GM19463 (cell line): ENCODE data around the gene NFIL3.
"Not testable (repeated sequence)": the region's sequence is repeated elsewhere in the genome, so short reads cannot be mapped to it uniquely, and the experiment has no call there.

ENCODE experiments used
- ATAC-seq: cut with Tn5 transposase; IDR thresholded peaks from one replicate; pipeline ENCODE4 v1.9.1; 2021; ENCODE audit warnings: mild to moderate bottlenecking, moderate library complexity; ENCODE audit not compliant: unreplicated experiment

The NFIL3 gene, protein sequence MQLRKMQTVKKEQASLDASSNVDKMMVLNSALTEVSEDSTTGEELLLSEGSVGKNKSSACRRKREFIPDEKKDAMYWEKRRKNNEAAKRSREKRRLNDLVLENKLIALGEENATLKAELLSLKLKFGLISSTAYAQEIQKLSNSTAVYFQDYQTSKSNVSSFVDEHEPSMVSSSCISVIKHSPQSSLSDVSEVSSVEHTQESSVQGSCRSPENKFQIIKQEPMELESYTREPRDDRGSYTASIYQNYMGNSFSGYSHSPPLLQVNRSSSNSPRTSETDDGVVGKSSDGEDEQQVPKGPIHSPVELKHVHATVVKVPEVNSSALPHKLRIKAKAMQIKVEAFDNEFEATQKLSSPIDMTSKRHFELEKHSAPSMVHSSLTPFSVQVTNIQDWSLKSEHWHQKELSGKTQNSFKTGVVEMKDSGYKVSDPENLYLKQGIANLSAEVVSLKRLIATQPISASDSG

DNA sequence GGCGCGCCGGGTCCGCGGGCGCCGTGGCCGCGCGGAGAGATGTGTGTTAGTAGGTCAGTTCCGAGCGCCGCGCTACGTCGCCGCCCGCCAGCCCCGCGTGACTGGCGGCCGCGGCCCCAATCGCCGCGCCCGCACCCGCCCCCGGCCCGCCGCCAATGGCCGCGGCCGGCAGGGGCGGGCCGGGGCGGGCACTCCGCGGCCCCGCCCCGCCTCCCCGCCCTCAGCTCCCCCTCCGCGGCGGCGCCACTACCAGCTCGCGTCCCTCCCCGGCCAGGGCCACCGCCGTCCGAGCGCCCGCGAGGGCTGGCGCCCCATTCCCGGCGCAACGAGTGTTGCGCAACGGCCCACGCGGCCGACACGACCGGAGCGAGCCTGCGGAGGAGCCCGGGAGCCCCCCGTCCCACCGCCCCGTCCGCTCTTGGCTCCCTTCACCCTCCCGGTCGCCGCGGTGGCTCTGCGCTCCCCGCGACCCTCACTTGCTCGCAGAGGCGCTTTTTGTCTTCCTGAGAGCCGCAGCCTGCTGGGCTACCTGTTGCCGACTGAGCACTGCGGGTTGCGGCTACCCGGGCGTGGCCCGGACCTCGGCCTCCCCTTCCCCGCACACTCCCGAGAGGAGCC is at the start of gene NFIL3:
Gene NFIL3, minus strand, starts transcription at position 48 of the 618 bp plus-strand sequence. CDS start 13,098 bp downstream, outside the sequence.
- peak; percentile 77 for ATAC-seq

DNA sequence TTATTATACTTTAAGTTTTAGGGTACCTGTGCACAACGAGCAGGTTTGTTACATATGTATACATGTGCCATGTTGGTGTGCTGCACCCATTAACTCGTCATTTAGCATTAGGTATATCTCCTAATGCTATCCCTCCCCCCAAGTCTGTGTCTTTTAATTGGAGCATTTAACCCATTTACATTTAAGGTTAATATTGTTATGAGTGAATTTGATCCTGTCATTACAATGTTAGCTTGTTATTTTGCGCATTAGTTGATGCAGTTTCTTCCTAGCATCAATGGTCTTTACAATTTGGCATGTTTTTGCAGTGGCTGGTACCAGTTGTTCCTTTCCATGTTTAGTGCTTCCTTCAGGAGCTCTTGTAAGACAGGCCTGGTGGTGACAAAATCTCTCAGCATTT is 47.9 kb upstream of the NFIL3 start:
- not testable (repeated sequence) for ATAC-seq

DNA sequence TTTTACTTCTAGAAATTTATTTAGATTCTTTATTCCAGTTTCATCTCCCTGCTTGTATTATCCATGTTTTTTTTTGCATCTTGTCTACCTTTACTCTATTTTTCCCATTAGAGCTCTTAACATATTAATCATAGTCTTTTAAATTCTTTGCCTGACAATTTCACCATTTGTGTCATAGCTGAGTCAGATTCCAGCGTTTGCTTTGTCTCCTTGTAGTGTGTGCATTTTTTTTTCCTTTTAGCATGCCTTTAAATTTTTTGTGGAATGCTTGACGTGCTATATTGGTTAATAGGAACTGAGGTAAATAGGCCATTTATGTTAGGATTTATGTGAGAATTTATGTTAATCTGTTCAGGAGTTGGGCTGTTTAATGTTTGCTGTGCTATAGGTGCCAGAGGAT is 41.8 kb upstream of the NFIL3 start:
- ATAC-seq, result no peak

DNA sequence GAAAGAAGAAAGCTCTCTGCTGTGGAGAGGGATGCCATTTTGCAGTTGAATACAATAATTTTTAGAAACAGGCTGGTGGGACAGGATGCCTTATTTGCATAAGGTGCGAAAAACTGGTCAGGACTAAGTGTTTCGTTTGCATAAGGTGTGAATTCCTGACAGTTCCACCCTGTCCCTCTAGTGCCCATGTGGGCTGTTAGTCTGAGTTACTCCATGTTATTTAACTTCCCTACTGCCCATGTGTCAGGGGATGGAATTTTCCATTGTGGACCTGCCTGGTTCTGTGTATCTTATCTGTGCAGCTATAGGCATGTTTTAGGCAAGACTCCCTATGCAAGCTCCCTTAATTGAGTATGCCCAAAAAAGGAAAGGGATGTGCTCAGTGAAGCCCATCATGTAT is 35.3 kb upstream of the NFIL3 start:
- ATAC-seq, result no peak

DNA sequence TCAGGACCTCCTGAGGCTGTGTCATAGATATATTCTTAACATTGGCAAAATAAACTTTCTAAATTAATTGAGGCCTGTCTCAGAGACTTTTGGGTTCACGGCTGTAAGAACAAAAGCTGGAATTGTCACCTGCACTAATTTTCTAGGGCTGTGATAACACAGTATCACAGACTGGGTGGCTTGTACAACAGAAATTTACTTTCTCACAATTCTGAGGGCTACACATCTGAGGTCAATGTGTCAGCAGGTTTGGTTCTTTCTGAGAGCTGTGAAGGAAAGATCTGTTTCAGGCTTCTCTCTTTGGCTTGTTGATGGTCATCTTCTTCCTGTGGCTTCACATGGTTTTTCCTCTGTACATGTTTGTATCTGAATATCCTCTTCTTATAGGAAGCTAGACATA is 29.2 kb upstream of the NFIL3 start:
- no peak for ATAC-seq

DNA sequence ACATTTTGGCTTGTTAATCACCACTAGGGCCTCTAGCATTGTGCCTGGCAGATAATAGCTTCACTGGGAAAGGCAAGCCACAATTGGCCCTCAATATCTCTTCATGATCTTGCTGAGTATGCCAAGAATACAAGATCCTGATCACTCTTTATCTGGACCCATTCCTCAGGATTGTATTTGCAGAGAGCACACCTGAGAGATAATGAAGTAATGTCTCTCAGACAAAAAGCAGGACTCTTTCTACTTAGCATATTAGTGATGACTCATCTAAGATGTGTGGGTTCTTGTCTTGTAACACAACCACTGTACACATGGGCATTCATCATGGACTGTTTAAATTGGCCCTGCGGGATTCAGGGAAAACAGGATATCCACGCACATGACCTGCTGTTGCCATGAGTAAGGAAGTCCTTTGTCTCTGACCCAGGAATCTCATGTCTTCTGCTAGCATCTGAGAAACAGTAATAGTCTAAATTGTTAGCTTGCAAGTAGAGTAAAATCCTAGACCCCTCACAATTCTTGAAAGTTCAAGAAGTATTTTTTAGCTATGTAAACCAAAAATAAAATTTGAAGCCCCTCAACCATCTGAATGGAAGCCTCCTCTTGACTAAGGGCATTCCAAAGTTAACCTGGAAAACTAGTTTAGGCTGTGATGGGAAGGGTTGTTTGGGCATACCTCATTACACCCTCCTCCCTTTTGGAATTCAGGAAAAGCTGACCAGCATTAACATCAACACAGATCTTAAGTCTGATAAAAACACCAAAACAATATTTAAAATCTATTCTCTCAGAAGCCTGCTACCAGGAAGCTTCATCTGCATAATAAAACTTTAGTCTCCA is 28.0 kb upstream of the NFIL3 start:
- no peak for ATAC-seq

DNA sequence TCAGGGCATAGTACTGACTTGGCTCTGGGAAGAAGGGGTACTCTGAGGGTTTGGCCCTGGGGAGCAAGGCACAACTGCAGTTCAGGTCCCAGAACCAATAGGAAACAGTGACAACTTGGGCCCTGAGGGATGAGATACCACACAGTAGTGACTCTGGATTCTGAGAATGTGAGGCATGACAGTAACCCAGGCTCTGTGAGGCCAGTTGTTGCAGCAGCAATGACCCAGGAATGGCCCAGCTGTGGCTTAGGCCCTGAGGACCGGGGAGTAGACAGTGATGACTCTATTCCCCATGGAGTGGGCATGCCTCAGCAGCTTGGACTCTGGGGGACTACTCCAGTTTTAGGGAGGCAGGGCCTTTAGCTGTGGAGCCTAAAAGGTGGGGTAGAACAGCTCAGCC is 21.5 kb upstream of the NFIL3 start:
- no peak for ATAC-seq

DNA sequence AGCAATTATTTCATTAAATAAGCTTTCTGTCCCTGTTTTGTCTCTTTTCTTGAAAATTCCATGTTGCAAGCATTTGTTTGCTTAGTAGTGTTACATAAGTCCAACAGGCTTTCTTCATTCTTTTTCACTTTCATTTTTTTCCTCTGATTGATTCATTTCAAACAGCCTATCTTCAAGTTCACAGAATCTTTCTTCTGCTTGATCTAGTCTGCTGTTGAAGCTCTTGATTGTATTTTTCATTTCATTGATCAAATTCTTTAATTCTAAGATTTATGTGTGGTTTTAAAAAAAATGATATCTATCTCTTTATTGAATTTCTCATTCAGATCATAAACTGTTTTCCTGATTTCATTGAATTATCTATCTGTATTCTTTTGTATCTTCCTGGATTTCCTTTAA is 20.4 kb upstream of the NFIL3 start:
- ATAC-seq, result no peak

DNA sequence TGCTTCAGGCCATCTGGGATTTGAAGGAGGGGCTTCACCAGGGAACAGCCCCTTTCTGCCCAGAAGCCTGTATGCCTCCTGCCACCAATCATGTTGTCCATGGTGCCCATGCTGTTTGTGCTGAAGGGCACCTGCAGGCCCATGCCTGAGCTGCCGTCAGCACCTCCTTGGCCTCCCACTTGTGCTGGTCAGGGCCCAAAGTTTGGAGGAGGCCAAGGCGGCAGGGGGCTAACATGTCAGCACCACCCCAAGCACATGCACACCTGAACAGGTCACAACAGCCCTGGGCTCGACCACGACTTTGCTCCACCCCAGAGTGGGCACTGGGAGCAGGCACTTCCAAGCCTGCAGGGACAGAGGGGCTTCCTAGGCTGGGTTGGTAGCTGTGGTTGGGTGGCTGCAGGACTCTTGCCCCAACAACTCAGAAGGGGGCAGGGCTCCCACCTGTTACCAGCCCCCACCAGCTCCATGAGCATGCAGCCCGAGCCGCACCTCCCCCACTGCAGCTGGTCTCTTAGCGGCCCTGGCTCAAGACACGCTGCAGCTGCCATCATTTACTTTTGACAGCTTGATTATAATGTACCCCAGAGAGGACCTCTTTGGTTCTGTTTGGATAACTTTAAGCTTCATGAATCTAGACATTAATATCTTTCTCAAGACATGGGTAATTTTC is 19.8 kb upstream of the NFIL3 start:
- ATAC-seq, result no peak

DNA sequence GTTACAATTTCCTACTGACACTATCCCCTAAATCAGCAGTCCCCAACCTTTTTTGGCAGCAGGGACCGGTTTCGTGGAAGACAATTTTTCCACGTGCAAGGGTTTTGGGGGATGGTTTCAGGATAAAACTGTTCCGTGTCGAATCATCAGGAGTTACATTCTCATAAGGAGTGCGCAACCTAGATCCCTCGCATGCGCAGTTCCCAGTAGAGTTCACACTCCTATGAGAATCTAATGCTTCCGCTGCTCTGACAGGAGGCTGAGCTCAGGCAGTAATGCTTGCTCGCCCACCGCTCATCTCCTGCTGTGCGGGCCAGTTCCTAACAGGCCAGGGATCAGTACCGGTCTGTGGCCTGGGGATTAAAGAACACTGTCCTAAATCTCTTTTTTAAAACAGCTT is 13.2 kb upstream of the NFIL3 start:
- ATAC-seq, result no peak

DNA sequence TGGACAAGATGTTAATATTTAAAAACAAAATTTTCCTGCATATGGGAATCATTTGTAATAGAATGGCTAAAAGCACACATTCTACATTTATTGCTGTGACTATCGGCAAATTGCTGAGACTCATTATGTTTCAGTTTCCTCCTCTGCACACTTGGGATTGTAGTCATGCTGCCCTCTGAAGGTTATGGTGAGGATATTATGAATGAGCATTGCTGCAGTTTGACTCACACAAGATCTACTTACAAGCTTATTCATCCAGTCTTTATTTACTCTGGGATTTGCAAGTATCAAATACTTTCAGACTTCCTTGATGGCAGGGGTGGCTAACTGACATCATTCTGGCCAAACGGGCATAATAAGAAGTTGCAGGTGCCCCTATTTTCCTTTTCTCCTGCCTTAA is 9.5 kb upstream of the NFIL3 start:
- no peak for ATAC-seq

DNA sequence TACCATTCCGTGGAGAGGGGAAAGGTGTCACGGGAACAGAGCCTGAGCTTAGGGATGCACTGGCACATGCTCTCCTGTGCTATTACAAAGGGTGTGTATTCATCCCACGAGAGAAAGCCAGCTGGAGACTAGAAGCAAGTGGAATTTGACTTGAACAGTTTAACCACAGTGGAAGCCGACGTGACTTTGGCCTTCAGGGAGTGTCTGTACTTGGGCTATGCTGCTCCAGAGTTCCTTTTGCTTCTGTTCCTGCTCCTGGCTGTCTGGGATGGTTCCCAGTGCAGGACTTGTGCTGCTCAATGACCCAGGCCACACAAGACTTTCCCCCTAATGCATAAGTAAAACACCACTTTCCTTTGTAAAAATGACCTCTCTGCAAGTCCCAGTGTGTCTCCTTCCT is 7.9 kb upstream of the NFIL3 start:
- ATAC-seq, result no peak

DNA sequence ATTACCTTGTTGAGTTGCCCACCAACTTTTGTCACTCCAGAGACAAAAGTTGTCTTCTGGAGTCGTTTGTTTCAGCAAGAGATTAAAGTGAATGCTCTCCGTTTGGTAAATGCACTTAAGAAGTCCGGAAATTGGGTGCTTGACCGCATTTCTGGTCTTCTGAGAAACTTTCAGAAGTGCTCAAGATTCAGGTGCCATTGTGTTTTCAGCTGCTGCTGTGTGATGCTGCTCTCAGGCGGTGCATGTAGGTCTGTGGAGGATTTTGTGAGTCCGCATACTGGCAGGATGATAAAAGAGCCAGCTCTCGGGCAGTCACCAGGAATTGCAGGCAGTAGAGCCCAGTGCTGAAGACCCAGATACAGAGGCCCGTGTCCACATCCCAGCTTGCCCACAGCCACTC is 5.9 kb upstream of the NFIL3 start:
- ATAC-seq, result no peak

DNA sequence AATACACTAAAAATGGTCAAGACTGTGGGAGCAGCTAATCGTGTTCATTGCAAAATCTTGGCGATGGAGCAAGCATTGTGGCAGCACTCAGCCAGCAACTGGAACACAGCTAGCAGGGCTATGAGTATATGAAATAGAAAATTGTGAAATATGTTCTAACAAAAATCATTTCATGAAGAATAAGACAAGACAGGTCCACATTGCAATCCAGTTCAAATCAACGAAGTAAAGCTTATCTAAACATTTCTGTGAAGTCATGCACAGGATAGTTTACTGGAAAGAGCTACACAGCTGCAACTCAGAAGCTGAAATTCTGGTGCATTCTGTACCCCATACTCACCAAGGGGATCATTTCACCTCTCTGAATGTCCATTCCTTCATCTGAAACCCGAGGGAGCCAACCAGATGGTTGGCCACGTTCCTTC is 5.3 kb upstream of the NFIL3 start:
- no peak for ATAC-seq

DNA sequence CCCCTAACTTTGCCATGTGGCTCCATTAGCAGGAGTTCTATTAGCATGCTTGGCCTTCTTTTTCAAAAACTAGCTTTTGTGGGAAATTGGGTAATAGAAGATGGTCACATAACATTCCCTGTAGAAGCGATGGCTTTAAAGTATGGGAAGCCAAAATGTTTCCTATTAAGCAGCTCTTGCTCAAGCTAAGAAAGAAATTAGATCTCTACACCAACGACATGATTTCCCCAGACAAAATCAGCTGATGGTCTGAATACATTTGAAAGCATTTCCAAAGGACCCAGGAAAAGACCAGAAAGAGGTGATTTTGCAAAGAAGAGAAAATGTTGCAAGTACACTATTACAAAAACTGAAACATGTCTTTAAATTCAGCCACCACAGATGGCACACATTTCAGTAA is 4.8 kb upstream of the NFIL3 start:
- ATAC-seq, result no peak

DNA sequence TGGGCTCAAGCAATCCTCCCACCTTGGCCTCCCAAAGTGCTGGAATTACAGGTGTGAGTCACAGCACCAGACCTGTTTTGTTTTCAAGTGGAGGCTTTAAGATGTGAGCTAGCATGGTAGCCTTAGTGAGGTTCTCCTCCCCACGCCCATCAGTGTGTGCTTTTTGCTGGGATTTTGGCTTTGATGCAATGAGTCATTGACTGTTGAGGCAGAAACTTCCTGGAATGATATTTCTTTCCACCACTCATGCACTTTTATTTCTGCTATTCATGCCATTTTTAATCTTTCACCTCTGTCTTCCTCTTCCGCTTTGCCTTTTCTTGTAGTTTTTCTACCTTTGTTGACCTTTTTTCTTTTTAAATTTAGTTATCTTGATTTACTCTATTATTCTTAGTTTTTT is 4.2 kb upstream of the NFIL3 start:
- no peak for ATAC-seq

DNA sequence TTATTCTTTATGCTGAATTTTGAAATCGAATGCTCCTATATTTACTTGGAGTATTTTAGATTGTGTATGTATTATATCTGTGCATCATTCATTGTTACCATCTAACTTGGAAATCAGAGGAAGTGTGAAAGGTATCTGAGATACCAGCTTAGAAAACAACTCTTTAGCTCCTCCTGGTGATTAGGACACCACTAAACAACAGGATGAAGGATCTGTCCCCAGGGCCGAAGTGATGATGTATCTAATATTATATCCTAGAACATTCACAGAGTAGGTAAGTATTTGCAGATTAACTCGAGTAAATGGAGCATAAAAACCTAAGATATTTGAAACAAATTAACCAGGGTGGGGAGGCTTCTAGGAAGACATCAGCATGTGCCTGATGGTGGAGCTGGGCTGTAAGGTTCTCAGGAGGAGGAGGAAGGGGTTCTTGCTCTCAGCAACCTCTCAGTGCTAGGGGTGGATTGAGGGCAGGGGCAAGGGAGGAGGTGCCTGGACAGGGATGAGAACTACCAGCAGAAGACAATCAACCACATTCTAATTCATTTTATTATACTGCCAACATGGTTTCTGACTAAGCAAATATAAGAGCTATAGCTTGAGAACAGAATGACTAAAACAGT is 2.6 kb upstream of the NFIL3 start:
- ATAC-seq, result no peak

DNA sequence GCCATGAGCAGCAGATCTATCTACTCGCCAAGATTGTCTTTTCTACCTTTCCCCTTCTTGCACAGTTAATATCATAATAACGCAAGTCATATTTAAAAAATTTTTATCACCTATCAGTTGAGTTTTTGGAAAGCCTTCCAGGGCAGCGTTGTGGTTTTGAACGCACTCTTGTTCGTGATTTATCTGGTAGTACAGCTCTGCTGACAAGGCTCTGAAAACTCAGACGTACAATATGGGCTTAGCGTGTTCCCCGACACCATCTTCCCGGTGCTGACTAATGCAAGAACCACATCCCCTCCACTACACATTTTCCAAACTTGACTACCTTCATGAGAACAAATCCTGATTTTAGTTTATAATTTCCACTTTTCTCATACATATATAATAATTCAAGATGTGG is 1.6 kb upstream of the NFIL3 start:
- ATAC-seq, result no peak

DNA sequence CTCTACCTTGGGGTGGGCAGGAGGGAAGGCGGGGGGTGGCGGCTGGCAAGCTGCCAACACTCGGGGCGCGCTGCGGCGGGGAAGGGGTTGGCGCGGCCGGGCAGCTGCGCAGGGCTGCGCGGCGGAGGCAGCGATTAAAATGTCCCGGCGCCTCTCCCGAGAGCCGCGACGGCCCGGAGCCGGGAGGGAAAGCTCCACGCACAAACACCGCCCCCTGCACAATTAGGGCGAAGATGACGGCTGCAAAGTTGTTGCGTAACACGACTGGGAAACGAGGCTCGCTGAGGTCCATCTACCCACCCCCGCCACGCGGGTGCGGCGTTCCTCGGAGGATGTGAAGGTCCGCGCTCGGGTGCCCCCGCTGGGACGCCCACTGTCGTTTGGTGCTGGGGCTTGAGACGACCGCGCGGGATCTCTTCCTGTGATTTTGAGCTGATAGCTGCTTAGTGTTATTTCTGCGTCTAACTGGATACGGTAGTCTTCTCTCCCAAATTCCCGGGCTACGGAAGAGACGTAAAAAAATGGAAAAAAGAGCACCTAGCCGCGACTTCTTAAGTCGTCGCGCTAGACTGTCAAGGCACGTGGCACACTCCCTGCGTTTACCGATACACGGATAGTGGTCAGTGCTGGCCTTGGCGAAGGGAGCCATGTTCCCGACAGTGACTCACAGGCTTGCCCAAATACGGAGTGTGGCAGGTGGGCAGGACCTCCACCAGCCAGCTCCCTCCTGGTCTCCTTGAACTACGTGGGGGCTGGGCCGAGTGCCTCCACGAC is 958 bp upstream of the NFIL3 start:
- ATAC-seq, result peak; percentile 8
